GM18520 (cell line): ENCODE results near the gene KCNH3.
"Not testable (repeated sequence)": the region's sequence is repeated elsewhere in the genome, so short reads cannot be mapped to it uniquely, and the experiment has no call there.

Source experiments
- ATAC-seq: cut with Tn5 transposase; IDR thresholded peaks from one replicate; pipeline ENCODE4 v1.9.1; 2021; ENCODE audit not compliant: unreplicated experiment

The KCNH3 gene

GRCh38 chr12:49583366-49584094 lies 44.7 kb downstream of the KCNH3 start:
- no peak for ATAC-seq

- no peak for ATAC-seq
Observed at GRCh38 chr12:49584591-49584990, 45.8 kb downstream of the KCNH3 start.

GRCh38 chr12:49585477-49586459 lies 46.9 kb downstream of the KCNH3 start:
- no peak for ATAC-seq

GRCh38 chr12:49587174-49587908 lies 48.5 kb downstream of the KCNH3 start:
- ATAC-seq: no peak

GRCh38 chr12:49588281-49588680 lies 49.5 kb downstream of the KCNH3 start:
- ATAC-seq: no peak

- ATAC-seq: no peak
Observed at GRCh38 chr12:49588721-49589516, 50.1 kb downstream of the KCNH3 start.

- ATAC-seq: no peak
Observed at GRCh38 chr12:49598527-49598926, 59.7 kb downstream of the KCNH3 start.

- ATAC-seq: no peak
Observed at GRCh38 chr12:49599961-49600360, 61.1 kb downstream of the KCNH3 start.

GRCh38 chr12:49603721-49604120 lies 64.9 kb downstream of the KCNH3 start:
- ATAC-seq: no peak

- ATAC-seq: no peak
Observed at GRCh38 chr12:49604856-49605255, 66.0 kb downstream of the KCNH3 start.

GRCh38 chr12:49605539-49605938 lies 66.7 kb downstream of the KCNH3 start, which contains the start of gene FAM186B:
TSS of gene FAM186B (minus strand) at chr12:49605639. CDS start at chr12:49605477, 162 bp downstream.
- not testable (repeated sequence) for ATAC-seq
